Measurements from ENCODE around the gene PGM1. TPM values are rescaled to one million over a fixed set of nuclear protein-coding genes. Genes with fewer than 3 reads are reported as not detected.

Gene PGM1
- polyA plus RNA-seq, 1 of the 3 experiments (the other 2 are of a cell fraction): 20.7 TPM

- TF ChIP-seq RXRA (IDR thresholded peaks at IDR 0.05; ENCODE audit: borderline replicate concordance, low read depth) (no peak), EP300 (IDR thresholded peaks at IDR 0.05; ENCODE audit: borderline replicate concordance in 1 of 2, low read depth in 1 of 2, low read length in 1 of 2) (no peak), MEF2A (IDR thresholded peaks at IDR 0.05; ENCODE audit: borderline replicate concordance, low read depth) (no peak), FOXM1 (IDR thresholded peaks at IDR 0.05; ENCODE audit: low read depth) (no peak), TAF1 (IDR thresholded peaks at IDR 0.05; ENCODE audit: borderline replicate concordance, low read depth, low read length) (no peak)
- TF ChIP-seq, protein P1, sequence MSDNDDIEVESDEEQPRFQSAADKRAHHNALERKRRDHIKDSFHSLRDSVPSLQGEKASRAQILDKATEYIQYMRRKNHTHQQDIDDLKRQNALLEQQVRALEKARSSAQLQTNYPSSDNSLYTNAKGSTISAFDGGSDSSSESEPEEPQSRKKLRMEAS (IDR thresholded peaks at IDR 0.05; ENCODE audit: low read depth): no peak
- TF ChIP-seq, protein P2, sequence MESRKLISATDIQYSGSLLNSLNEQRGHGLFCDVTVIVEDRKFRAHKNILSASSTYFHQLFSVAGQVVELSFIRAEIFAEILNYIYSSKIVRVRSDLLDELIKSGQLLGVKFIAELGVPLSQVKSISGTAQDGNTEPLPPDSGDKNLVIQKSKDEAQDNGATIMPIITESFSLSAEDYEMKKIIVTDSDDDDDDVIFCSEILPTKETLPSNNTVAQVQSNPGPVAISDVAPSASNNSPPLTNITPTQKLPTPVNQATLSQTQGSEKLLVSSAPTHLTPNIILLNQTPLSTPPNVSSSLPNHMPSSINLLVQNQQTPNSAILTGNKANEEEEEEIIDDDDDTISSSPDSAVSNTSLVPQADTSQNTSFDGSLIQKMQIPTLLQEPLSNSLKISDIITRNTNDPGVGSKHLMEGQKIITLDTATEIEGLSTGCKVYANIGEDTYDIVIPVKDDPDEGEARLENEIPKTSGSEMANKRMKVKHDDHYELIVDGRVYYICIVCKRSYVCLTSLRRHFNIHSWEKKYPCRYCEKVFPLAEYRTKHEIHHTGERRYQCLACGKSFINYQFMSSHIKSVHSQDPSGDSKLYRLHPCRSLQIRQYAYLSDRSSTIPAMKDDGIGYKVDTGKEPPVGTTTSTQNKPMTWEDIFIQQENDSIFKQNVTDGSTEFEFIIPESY (IDR thresholded peaks at IDR 0.05; ENCODE audit: borderline replicate concordance, low read depth): no peak
These were observed 18.0 kb downstream of the PGM1 start (continued) for GRCh38 chr1:63611231-63611630.

DNA sequence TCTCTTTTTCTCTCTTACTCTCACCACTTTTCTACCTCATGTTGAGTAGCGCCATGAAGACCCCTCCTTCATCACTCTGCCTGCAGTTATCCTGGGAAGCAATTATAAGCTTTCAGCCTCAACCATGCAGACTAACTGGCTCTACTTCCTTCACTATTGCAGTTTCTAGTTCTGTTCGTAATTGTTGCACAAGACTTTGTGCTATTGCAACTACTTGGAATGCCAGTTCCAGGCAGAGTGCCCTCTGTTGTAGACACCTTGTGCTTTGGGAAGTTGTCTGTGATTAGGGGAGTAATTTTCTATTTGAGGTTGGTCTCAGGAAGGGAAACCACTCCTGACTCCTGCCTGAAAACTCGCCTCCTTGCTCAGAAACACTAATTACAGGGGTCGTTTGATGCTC, 19.4 kb downstream of the PGM1 start:
- no peak for DNase-seq
- Histone ChIP-seq H3K9me3 (no peaks in the 10 kb centered on the region), H2AFZ (ENCODE audit: low read depth) (no peak overlapping the region), H4K20me1 (ENCODE audit: insufficient read depth) (no peaks in the 10 kb centered on the region), H3F3A (replicated peaks; ENCODE audit: insufficient read depth) (no peaks in the 10 kb centered on the region), H3K9ac (no peak overlapping the region), H3K4me2 (no peak overlapping the region), H3K4me1 (ENCODE audit: control insufficient read depth in 1 of 2, insufficient read depth in 2 of 2, low read depth in 1 of 2, low read length in 1 of 2) (no peaks in the 10 kb centered on the region; a peak in 3 of 4 replicates), H3K36me3 (replicated peaks in 1 of 2; ENCODE audit: control insufficient read depth in 1 of 2, insufficient read depth in 2 of 2, low read length in 1 of 2) (no peaks in the 10 kb centered on the region), H3K4me3 (ENCODE audit: low read depth in 2 of 2, low read length in 1 of 2) (no peak overlapping the region), H3K27ac (ENCODE audit: low read depth in 2 of 2, low read length in 1 of 2) (no peak overlapping the region), H3K79me2 (ENCODE audit: insufficient read depth) (no peaks in the 10 kb centered on the region; the same call in 1 of the 2 replicates), H3K9me2 (no peaks in the 10 kb centered on the region), H3K27me3 (ENCODE audit: insufficient read depth) (no peaks in the 10 kb centered on the region)
- WGBS (ENCODE audit: low lambda C conversion rate): 90% methylated on average over 4 of the region's 4 CpGs
- POLR2A ChIA-PET: no interaction called here
- no peak for TF ChIP-seq TAF1 (IDR thresholded peaks at IDR 0.05; ENCODE audit: borderline replicate concordance, low read depth, low read length)
- TF ChIP-seq SIN3A (IDR thresholded peaks at IDR 0.05; ENCODE audit: borderline replicate concordance, low read depth, low read length): no peak
- TF ChIP-seq, protein P3, sequence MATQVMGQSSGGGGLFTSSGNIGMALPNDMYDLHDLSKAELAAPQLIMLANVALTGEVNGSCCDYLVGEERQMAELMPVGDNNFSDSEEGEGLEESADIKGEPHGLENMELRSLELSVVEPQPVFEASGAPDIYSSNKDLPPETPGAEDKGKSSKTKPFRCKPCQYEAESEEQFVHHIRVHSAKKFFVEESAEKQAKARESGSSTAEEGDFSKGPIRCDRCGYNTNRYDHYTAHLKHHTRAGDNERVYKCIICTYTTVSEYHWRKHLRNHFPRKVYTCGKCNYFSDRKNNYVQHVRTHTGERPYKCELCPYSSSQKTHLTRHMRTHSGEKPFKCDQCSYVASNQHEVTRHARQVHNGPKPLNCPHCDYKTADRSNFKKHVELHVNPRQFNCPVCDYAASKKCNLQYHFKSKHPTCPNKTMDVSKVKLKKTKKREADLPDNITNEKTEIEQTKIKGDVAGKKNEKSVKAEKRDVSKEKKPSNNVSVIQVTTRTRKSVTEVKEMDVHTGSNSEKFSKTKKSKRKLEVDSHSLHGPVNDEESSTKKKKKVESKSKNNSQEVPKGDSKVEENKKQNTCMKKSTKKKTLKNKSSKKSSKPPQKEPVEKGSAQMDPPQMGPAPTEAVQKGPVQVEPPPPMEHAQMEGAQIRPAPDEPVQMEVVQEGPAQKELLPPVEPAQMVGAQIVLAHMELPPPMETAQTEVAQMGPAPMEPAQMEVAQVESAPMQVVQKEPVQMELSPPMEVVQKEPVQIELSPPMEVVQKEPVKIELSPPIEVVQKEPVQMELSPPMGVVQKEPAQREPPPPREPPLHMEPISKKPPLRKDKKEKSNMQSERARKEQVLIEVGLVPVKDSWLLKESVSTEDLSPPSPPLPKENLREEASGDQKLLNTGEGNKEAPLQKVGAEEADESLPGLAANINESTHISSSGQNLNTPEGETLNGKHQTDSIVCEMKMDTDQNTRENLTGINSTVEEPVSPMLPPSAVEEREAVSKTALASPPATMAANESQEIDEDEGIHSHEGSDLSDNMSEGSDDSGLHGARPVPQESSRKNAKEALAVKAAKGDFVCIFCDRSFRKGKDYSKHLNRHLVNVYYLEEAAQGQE (IDR thresholded peaks at IDR 0.05; ENCODE audit: low read depth, low read length): no peak
- no peak for TF ChIP-seq MXI1 (IDR thresholded peaks at IDR 0.05; ENCODE audit: low read depth, low read length)
- TF ChIP-seq RXRA (IDR thresholded peaks at IDR 0.05; ENCODE audit: borderline replicate concordance, low read depth): no peak
- TF ChIP-seq TCF12 (IDR thresholded peaks at IDR 0.05): no peak
- no peak for TF ChIP-seq FOXJ3 (CRISPR knock-in tag; IDR thresholded peaks at IDR 0.05)
- TF ChIP-seq RFX5 (IDR thresholded peaks at IDR 0.05; ENCODE audit: low read length): no peak
- no peak for TF ChIP-seq NRF1 (IDR thresholded peaks at IDR 0.05; ENCODE audit: low read depth, low read length)
- no peak for TF ChIP-seq USF2 (IDR thresholded peaks at IDR 0.05; ENCODE audit: borderline replicate concordance, low read depth, low read length)
- TF ChIP-seq YY1 (IDR thresholded peaks at IDR 0.05; ENCODE audit: low read depth): no peak
- TF ChIP-seq JUND (IDR thresholded peaks at IDR 0.05): no peak
- TF ChIP-seq SMC3 (IDR thresholded peaks at IDR 0.05; ENCODE audit: low read depth, low read length): no peak
- TF ChIP-seq, protein P2 (IDR thresholded peaks at IDR 0.05; ENCODE audit: borderline replicate concordance, low read depth): no peak
- no peak for TF ChIP-seq RCOR1 (IDR thresholded peaks at IDR 0.05; ENCODE audit: low read length)
- CTCF ChIA-PET: interaction anchor here (2.6 kb wide), 1 partner anchor 634 kb away, joined by 9 read pairs; no protein-coding TSS in a partner anchor
